Measurements from ENCODE around the gene BRD4.
A peak's percentile ranks its signal among the peaks of the same experiment; 100 is the strongest.
"Not testable (repeated sequence)": the region's sequence is repeated elsewhere in the genome, so short reads cannot be mapped to it uniquely, and the experiment has no call there.

The BRD4 gene

DNA sequence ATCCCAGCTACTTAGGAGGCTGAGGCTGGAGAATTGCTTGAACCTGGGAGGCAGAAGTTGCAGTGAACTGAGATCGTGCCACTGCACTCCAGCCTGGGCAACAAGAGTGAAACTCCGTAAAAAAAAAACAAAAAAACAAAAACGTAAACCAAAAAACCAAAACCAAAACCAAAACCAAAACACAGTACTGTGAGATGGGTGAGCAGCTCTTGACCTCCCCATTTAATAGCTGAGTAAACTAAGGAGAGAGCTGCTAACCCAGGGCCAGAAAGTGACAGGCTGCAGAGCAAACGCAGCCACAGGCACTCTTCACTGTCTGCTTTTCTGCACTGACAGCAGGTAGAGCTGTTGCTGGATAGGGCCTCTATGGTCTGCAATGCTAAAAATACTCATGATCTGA lies 27.7 kb upstream of the BRD4 start:
- DNase-seq, result not testable (repeated sequence)

DNA sequence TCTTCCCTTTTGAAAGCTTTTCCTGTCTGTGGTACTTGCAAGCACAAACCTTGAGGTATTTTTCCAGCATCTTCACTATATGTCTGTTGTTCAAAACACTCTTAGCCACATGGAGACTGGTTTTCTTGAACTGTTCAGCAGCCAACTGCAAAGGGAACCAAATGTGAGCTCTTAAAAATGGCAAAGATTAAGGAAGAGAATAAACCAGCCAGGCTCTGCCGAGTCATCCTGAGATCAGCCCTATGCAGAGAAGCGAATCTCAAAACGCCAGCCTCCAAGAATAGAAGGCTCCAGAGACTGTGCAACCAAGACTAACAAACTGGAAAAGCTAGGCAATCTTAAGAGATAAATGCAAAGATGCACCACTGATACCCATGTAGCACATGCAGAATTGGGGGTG lies 26.6 kb upstream of the BRD4 start:
- no peak for DNase-seq

DNA sequence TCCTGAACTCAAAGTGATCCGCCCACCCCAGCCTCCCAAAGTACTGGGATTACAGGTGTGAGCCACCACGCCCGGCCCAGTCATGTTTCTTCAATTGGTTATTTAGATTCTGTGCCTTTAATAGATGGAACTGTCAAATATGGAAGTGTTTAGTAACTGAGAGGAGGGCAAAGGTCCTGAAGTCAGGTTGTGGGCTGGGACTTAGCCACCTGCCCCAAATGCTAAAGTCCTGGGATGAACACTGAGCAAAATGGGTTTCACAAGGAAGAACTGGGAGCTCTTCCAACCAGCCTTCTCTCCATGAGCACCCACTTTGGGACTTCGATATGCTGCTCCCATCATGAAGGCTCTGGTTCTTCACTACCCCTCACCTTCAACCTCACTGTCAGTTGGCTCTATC lies 25.6 kb upstream of the BRD4 start:
- no peak for DNase-seq

DNA sequence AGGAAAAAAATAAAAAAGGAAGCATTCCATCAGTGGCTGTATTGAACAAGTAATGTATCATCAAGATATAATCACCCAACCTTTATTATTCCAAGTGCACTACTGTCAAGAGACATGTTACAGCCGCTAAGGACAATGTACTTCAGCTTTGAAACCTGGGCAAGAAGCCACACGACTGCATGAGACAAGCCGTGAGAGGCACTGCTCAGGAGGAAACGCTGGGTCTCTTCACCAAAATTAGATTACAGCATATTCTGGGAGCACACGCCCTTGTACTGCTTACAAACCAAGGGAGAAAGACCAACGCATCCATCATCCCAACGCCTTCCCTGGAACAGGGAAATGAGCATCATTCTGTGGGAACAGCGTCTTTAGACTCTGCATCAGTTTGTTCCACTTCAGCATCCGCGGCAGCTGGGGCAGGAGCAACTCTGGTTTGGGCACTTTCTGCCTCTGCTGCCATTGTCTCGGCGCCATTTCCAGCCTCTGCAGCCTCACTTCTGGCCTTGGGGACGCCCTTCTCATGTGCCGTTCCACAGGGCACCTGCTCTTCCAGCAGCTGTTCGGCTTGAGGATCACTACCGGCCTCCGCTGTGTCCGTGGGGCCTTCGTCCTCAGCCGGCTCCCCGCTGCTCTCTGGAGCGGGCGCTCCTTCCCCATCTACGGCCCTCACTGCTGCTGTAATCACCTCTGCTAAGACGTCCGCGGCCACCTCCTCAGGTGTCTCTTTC lies 22.4 kb upstream of the BRD4 start:
- DNase-seq, result no peak

DNA sequence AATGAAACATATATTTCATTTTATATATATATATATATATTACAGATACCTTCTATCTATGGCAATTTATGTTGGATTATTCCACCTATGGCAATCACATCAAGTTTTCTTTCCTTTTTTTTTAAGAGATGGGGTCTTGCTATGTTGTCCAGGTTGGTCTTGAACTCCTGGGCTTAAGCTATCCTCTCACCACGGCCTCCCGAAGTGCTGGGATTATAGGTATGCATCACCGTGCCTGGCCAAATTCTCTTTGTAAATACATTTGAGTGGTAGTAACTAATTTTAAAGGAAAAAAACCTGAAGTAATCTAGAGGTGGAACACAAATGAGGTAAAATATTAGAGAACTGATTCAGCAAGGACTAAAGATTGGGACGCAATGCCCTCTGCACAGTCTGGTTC lies 21.6 kb upstream of the BRD4 start:
- DNase-seq, result no peak

DNA sequence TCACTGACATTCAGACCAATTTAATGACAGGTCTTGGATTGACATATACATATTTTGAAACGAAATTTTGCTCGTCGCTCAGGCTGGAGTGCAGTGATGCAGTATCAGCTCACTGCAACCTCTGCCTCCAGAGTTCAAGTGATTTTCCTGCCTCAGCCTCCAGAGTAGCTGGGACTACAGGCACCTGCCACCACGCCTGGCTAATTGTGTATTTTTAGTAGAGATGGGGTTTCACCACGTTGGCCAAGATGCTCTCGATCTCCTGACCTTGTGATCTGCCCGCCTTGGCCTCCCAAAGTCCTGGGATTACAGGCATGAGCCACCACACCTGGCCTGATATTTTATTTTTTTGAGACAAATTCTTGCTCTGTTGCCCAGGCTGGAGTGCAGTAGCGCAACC lies 20.2 kb upstream of the BRD4 start:
- DNase-seq, result not testable (repeated sequence)

DNA sequence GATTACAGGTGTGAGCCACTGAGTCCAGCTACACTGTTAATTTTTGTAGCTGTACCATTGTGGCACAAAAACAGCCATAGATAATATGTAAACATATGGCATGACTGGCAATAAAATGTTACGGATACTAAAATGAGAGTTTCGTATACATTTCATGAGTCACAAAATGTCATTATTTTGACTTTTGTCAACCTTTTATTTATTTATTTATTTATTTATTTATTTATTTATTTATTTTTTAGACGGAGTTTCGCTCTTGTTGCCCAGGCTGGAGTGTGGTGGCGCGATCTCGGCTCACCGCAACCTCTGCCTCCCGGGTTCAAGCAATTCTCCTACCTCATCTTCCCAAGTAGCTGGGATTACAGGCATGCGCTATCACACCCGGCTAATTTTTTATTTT lies 9.0 kb upstream of the BRD4 start:
- not testable (repeated sequence) for DNase-seq

DNA sequence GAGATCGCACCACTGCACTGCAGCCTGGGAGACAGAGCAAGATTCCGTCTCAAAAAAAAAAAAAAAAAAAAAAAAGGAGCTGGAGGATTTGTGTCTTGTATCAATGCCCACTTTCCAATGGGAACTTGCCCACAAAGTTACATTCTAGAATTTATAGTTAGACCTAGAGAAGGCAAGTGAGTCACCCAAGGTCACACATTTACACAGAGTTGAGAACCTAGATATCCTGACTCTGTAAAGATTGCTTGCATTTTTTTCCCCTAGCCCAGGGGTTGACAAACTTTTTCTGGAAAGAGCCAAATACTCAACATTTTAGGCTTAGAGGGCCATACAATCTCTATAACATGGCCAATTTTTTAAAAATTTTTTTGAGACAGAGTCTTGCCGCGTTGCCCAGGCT lies 7.7 kb upstream of the BRD4 start:
- DNase-seq, result no peak

DNA sequence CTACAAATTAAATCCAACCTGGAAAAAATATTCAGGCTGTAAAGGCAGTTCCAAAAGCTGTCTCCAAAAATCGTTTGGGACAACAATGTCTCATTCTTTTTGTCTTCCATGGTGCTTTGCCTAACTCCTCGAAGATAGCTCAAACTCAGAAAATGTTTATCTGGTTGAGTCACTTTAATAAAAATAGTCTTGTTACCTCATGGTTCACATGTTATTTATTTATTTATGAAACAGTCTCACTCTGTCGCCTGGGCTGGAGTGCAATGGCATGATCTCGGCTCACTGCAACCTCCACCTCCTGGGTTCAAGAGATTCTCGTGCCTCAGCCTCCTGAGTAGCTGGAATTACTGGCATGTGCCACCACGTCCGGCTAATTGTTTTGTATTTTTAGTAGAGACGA lies 4.9 kb upstream of the BRD4 start:
- DNase-seq, result peak; percentile 68

DNA sequence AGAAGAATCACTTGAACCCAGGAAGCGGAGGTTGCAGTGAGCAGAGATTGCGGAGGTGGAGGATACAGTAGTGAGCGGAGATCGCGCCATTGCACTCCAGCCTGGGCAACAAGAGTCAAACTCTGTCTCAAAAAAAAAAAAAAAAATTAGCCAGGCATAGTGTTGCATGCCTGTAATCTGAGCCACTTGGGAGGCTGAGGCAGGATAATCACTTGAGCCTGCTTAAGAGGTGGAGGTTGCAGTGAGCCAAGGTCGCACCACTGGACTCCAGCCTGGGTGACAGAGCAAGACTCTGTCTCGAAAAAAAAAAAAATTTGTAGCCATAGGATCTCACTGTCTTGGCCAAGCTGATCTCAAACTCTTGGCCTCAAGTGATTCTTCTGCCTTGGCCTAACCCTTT lies 3.7 kb upstream of the BRD4 start:
- not testable (repeated sequence) for DNase-seq

DNA sequence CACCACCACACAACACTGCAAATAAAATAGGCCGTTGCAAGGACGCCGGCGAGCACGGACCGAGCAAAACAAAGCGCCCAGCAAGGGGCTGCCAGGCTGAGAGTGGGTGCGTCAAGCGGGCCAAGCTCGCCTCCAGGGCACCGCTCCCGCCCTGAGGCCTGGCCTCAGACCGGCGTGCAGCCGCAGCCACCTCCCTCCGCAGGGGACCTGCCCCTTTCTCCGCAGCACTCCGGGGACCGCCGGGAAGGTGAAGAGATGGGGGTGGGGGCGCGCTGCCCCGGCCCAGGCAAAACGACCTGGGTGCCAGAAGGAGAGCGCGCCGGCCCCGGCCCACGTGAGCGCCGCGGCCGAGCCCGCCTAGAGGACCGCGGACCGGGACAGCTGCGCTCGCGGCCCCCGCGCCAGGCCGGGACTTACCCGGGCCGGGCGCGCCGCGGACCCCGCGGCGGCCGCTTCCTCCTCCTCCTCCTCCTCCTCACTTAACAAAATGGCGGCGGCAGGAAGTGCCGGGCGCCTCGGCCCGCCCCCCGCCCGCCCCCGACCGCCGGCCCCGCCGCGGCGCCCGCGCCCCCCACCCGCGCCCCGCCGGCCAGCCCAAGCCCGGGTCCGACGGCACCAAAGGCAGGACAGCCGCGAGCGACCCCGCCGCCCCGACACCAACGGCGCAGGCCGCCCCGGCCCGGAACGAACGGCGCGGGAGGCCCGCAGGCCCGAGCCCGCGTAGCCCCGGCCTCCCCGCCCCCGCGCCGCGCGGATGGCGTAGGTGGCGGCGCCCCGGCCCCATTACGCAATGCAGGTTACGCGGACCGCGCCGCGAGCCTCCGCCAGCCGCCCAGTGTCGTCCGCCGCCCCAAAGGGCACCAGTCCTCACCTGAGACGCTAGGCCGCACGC lies 674 bp downstream of the BRD4 start:
- DNase-seq, result peak; percentile 46

DNA sequence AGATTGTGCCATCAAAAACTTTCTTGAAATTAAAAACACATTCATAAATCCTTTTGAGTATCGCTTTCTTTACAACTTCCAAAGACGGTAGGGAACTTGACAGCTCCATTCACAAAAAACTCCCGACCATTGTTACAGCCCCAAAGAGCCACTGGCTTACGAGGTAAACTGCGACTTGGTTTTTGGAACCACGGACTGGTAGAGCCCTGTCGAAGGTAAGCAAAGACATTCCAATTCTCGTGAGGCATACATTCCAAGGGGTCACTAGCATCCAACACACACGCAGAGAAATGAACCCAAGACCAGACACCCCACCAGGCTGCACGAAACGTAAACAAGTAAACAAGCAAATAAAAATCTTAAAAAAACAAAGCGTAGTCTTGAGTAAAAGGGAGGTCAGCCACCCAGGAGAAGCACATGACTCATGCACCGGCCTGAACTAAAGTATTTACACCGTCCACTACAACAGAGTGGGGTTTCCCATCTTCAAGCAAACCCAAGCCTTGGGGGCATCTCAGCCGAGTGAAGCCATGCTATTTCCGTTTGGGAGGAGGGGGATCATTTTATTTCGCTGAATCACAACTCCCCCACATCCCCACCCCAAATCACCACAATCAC lies 1.4 kb downstream of the BRD4 start:
- peak; percentile 78 for DNase-seq

DNA sequence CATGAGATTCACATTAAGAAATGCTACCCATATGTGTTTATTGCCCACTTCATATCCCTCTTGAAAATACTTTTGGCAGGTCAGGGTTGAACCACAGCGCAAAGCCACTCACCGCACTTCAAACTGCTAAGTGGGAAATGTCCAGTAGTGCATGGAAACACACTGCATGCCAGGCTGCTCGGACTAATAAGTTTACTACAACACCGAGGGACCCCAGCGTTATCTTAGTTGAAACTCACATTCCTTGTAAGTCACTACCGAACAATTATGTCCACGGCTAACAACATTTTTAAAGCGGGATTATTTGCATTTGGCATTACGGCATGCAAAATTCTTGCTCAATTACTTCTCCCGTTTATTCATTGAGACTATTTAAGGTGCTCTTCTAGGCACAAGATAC lies 4.0 kb downstream of the BRD4 start:
- DNase-seq, result no peak

DNA sequence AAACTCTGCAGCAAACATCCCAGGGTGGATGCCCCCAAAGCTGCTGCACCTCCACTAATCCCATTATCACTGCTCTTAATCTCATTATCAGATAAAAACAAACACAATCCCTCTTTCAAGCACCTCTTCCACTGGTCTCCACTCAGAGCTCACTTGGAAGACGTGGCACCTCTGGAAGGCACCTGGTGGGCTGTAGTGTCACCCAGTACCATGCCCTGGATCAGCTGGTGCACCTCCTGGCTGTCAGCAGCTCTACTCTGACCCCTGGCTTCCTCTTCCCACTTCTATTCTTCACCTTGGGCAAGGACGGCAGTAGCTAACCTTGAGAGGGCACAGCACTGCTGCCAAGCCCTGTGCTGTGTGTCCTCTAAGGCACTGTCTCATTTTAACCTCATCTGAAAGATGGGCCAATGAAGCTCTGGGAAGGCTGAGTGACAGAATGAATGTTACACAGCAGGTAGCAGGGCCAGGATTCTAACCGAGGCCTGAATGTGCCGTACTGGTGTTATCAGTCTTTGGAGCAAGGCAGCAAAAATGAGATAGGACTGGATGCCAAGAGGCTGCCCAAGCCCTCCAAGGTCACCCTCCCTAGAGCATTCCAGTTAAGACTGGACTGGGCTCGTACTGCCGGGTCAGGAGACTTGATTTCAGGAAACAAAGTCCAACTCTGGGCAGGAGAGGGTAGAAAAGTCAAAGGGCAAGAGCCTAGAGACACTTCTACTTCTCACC lies 7.4 kb downstream of the BRD4 start:
- DNase-seq, result no peak

DNA sequence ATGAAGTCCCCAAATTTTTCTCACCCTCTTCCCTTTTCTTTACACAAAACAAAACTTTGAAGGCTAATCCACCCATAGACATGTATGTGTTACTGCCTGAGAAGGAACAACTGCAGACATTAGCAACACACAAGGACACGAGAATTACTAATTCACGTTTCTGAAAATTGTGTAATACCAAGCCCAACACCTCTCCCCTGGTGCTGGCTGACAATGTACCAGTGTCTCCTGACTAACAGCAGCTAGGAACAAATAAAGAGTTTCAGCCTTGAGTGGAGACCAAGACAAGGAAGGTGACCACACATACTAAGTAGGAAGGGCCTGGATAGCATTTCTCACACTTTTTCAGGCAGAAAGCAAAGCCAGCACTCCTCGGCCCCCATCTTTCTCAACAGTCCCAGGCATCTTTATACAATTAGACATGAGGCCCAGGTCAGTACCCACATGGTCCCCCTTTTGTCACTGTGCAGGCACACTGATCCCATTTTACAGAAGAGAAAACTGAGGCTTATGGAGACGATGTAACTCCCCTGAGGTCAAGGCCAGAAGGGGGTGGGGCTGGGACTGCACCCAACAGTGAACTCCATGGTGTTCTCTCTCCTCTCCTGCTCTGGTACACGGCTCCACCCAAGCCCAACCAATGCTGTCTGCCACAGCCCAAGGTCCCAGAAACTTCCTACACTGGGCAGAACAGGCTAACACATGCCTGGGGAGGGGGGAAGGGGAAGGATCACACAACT lies 8.7 kb downstream of the BRD4 start:
- DNase-seq, result peak; percentile 54

DNA sequence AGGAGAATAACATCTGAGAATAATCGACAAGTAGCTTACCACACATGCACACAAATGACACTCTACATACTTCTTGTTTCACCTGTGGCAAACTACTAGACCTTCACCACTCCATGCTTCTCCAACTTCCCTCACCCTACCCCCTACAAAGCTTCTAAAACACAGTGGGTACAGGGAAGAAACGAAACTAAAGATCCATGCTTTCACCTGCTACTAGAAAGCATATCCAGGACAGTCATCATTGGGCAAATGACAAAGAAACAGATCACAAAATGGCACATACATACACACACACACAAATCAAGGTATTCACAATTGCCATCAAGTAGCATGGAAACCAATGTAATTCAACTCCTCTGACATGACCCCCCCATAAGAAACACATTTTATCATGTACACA lies 10.6 kb downstream of the BRD4 start:
- no peak for DNase-seq

DNA sequence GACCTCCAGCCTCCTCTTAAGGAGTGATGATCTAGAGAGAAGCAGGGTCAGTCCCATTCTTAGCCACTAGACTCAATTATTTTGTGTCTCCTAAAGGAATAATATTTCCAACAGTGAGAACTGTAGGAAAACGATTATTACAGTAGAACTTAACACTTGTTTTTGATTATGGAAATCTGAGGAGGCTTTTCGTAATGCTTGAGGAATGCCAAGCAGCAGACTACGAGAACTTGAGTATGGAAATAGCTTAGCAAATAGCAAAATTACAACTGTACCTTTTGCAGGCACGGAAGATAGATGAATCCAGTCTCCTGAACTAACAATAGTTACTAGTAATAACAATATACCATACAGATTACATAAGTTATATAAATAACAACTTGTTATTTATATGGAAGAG lies 12.2 kb downstream of the BRD4 start:
- DNase-seq, result peak; percentile 89

DNA sequence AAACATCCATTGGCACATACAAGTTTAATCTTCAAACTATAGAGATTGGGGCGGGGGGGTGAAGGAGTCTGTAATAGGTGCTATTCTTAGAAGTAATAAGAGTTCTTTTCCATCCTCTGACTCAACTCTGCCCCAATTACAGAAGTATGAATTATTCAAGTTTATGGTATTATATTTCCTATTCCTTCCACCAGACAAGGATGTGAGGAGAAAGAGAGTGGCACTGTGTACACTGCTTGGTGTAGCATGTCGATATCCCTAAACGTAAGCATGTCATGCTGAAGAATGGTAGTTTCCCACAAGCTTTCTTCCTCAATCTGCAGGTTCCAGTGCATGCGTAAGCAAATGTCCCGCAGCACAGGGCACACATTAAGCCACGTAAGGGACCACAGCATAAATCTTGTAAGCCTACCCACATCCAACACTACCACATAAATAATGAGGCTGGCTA lies 14.1 kb downstream of the BRD4 start:
- DNase-seq, result peak; percentile 55

DNA sequence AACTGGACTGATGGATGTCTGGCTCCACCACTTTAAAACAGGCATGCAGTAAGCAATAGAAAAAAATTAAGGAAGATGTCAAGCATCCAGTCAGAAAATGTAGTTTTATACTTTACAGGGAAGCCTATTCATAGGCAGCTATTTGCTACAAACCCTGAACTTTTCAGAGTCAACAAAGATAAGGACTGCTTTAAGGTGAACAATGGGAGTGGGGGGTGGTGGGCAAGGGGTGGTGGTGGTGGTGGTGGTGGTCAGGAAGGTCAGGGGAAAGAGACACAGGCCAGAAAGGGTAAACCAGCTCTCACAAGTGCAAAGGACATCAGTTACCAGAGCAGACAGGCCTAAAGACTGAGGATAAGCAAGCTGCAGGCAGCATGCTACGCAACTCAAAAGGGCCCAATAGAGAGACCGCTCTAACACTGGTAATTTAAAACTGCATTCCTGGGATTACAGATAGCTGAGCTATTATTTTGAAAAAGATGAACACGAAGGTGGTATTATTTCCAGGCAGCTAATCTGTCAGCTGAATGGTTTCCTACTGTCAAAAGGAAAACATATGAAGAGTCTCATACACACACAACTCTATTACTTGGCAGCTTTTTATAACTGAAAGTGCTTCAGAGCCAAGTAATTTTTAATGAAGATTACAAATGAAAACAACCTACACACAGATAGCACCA lies 14.8 kb downstream of the BRD4 start:
- peak; percentile 73 for DNase-seq

DNA sequence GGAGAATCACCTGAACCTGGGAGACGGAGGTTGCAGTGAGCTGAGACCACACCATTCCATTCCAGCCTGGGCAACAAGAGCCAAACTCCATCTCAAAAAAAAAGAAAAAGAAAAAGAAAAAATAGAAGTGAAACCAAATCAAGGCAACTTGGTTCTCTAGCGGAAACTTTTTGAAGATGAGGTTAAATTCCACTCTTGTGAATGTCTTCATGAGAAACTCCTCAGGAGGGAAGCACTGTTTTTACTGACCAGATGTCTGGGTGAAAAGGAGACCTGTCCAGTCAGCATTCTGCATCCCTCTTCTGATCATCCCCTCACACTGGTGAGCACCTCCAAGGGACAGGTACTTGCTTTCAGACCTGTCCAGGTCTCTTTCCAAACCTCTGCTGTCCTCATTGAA lies 15.8 kb downstream of the BRD4 start:
- peak; percentile 58 for DNase-seq

DNA sequence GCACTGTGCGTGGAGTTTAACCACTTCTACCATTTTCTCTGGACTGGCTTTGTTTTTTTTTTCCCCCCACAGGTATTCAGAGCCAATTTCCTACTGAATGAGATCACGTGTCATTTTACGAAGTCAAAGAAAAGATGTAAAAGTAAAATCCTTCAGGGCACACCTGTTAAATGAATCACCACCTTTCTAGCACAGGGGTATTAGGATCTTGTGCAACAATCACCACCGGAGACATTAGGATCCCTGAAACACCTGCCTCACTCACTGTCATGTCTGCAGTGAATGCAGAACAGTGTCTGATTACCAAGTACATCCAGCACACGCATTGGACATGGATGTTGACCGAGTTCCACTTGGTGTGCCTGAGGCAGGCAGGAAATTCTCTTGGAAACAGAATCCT lies 17.2 kb downstream of the BRD4 start:
- no peak for DNase-seq
